ENCODE data around the gene EVA1A.
"Not testable (repeated sequence)": the region's sequence is repeated elsewhere in the genome, so short reads cannot be mapped to it uniquely, and the experiment has no call there.

Gene EVA1A

DNA sequence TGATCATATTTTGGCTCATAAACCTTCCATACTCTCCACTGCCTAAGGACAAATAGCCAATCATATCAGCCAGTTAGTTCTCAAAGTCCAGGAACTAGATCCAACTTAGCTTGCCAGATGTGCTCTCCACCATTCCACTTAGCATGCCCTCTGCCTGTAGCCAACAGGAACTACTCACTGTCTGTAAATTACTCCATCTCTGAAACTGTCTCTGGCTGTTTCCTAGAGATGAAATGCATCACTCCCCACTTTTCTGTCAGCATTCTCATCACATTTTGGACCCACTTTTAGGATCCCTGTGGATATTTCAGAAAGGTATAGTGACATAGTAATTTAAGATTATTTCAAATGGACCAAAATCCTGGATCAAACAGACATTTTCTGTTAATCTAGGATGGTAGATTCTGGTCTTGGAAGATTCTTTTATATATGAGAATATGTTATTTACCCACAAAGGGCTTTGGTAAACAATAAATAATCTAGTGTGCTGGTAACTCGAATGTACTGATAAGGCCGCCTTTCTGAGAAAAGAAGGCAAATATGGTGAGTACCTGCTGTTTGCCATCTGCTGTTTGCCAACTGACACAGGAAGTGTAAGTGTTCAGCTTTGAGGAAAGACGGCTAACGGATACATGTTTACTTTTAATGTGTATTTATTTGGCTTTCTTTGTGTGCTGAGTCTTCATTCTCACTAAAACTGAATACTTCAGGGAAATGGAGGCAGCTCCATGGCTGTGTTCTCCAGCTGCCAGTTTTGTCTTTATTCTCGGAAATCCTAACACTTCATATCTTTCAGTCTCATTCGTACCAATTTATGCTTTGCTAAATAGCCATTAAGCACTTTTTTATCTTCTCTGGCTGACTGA is 79.5 kb downstream of the EVA1A start:
- no peak for DNase-seq

DNA sequence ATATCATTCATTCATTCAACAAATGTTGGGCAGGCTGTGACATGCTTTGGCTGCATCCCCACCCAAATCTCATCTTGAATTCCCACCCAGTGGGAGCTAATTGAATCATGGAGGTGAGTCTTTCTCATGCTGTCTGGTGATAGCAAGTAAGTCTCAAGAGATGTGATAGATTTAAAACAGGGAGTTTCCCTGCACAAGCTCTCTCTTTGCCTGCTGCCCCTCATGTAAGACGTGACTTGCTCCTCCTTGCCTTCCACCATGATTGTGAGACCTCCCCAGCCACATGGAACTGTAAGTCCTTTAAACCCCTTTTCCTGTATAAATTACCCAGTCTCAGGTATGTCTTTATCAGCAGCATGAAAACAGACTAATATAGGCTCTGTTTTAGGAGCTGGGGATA is 83.0 kb downstream of the EVA1A start:
- not testable (repeated sequence) for DNase-seq

DNA sequence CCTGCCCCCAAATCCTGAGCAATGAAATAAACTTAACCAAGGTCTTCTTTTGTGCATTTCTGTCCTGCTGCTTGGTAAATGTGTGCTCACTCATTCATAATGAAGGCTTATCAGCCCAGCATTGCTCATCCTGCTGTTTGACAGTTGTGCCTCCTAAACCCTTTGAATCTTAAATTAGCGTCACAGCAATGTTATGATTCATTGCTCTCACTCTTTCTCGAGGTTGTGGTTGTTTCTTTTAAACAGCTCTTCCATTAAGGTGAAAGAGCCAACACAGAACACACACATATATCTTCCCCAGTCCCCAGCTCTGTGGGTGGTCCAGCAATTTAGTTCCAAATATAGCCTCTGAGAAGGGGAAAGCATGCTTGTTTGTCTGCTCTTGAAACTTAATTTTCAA is 84.0 kb downstream of the EVA1A start:
- no peak for DNase-seq

DNA sequence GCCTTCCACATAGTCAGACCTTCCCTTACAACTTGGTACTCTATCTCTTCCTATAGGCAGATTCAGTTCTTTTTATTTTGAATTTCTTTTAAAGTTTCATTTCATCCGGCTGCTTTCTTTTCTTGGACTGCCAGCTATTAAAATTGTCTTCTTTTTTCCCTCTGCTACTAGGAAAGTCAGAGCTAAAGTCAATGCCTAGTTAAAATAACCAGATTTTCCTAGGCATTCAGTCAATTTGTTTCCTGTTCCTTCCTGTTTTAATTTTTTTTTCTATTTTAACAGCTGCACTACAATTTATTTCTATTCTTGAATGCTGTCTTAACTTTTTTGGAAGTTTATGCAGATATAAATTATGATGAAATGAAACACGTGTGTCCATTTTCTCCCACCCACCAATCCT is 84.8 kb downstream of the EVA1A start:
- DNase-seq = no peak

DNA sequence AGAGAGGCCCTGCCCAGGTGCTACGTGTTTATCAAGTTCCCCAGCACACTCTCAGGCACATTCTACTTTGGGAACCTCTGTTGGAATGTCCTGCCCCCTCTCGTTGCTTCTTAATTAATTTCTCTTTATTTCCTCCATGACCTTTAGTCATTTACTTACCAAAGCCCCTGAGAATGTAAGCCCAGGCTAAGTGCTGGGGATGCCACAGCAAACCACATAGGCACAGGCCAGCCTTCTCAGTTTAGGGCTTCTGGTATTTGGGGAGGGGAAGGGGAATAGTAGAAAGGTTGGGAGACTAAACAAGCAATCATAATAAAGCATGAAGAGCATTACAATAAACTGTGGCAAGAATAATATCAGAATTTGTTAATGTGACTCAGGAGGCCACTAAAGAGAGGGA is 85.7 kb downstream of the EVA1A start:
- DNase-seq = no peak

DNA sequence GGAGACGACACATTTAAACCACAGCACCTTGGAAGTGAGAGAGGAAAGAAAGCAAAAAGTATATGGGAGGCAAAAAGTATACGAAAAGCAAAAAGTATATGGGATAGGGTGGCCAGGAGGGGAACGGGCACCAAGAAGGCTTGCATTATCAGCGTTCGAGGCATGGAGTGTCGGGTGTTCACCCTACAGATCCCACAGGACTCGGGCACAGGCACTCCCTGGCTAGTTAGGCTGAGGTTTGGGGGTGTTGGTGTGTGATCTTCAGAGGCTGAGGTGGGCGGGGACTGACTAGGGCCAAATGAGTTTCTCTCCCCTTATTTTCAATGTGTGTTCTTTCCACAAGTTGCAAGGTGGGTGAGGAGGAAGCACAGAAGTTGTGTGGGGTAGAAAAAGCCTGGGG is 86.6 kb downstream of the EVA1A start:
- DNase-seq = no peak

DNA sequence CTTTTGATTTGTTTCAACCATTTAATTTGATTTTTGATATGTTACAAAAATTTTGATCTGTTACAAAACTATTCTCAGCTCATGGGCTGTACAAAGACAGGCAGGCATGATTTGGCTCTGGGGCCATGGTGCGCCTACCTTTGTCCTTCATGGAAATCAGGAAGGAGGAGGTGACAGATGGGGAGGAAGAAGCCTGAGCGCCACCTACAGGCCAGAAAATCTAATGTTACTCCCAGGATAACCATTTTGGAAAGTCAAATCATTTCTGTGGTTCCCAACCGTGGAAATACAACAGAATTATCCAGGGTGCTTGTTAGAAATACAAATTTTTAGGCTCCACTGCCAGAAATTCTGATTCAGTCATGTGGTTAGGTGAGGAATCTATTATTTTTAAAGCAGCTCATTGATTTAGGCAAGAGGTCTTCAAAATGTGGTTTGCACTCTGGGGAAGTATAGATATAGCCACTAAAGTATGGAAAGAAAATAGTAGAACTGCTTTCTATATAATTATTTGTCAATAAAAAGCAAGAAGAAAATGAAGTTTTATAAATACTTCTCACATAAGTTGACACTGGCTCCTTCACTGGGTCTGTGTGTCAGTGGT is 93.9 kb downstream of the EVA1A start:
- no peak for DNase-seq

DNA sequence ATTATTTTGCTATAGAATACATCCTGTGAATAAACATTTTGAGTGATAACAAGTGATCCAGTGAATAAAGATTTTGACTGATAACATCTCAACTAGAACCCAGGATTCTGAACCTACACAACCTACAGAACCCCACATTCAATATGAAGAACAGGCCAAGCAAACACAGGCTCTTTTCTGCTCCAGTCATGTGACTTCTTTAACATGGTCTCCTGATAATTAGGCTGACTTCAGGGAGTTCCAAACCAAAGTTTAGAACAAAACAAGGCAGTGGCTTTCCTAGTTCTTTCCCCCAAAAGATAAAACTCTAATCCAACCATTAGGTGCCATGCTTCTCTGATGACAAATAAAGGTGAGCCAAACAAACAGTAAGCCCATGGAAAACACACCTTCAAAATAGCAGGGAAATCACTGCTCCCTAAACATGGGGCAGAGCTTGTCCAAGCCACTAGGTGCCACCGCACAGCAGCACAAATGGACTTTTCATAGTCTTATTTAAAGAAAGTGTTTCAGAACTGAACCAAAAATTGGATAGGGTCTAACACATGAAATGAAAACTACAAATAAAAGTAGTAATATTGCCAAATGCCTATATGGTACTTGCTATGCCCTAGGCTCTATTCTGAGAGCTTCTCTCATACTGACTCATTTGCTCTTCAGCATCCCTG is 95.3 kb downstream of the EVA1A start:
- no peak for DNase-seq

DNA sequence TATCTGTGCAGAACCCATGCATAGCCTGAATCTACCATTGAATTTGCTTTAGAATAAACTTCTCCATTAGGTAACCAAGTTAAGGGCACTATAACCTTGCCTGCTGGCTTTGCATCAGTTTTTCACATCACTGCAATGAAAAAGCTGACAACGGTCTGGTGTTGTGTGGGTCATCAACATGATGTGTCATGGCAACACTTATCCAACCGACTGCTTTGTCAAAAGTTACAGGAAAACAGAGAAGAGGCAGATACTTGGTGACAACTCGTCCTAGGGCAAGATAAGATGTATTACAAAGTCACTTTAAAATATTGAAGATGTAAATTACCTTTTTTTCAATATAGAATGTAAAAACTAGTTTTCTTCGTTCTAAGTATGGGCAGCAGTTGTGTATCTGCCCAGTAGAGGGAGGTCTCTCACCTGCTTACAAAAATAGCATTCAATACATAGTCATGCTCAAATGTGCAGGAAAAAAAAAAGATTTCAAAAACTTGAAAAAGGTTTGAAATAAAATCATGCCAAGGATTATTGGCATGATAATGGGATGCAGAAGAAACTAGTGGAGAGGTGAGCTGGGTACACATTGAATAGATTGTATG is 96.3 kb downstream of the EVA1A start:
- DNase-seq = no peak

DNA sequence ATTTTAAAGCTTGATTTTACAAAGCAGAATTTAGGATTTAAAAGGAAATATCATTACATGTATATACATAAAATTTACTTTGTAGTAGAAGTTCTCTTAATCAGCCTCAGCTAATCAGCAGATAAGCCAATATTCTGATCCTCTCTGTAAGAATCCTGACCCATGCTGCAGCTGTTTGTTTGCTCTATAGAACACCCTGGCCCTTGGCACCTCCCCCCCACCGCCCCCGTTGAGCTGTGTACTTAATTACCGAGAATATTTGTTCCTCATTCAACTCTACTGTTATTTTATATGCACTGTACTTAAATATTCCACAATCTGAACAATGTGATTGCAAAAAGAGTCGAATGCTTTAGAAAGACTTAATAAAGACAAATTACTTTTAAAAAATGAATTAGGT is 98.0 kb downstream of the EVA1A start:
- no peak for DNase-seq

DNA sequence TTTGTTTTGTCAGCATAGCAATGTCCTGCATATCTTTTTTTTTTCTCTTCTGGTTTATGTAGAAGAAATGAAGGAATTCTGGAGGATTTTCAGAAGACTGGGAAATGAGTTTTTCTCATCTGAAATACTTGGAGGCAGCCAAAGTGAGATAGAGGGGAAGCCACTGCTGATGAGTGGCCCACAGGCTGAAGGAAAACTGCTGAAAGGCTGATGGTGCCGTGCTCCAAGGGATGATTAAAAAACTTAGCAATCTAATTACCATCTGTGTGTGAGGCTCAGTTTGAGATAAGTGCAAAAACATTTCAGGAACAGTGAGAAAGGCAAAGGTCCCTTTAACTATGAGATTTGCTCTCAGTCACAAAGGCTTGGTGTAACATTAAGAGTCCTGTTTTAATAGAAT is 98.5 kb downstream of the EVA1A start:
- DNase-seq = no peak

DNA sequence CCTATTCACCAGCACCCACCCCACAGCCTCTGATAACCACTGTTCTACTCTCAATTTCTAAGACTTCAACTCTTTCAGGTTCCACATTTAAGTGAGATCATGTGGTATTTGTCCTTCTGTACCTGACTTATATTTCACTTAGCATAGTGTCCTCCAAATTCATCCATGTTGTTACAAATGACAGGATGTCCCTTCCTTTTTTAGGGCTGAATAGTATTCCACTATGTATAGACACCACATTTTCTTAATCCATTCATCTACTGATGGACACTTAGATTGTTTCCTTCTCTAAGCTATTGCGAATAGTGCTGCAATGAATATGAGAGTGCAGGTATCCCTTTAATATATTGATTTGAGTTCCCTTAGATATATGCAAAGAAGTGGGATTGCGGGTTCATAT is 100.1 kb downstream of the EVA1A start:
- no peak for DNase-seq

DNA sequence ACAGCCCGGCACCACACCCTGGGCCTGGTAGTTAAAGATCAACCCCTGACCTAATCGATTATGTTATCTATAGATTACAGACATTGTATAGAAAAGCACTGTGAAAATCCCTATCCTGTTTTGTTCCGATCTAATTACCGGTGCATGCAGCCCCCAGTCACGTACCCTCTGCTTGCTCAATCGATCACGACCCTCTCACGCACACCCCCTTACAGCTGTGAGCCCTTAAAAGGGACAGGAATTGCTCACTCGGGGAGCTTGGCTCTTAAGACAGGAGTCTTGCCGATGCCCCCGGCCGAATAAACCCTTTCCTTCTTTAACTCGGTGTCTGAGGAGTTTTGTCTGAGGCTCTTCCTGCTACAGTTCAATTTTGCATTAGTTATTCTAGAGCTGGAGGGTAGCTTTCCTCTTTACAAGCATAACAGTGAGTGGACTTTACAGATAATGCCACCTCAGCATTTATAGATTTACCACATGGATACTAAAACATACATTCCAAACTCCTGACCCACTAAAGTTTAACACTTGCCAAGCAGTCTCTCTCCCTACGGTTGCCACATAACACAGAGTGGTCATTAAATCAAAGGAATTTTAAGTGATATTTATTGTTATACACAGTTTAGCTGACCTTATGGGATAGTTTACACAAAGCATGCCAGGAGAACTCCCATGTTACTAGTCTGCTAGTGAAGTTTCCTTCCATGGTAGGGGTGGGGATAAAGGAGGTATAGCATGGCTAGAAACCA is 101.0 kb downstream of the EVA1A start:
- DNase-seq = no peak

DNA sequence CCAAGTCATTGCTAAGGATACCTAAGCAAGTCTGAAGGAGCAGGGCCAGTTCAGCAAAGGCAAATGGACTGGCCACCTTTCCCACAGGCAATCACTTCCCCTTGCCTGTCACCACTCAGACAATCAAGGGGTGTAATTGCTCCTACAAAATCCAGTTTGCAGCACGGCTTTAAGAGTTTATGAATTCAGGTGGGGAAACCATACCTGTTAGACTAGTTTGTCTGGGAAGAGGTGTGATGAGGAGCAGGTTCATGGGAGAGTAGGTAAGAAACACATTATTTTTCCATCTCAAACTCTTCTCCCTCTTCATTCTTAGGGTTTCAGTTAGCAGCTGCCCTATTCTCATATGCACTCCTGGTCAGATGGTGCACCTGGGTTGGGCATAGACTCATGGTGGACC is 102.5 kb downstream of the EVA1A start:
- DNase-seq = no peak

DNA sequence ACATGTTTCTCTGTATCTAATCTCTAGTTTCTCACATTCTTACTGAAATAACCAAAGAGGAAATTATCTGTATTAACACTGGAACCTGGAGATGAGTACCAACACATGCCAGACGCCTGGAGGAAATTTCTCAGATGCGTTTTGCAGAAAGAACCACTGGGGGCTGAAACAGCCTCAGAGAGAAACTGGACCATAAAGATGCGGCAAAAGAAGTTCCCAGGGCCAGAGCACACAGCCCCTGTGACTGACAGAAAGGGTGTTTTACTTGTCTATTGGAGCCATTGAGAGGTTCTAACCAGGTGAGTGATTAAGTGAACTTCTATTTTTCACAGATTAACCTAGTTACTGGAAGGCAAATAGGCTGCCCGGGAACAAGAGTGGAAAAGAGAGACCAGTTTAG is 103.9 kb downstream of the EVA1A start:
- no peak for DNase-seq

DNA sequence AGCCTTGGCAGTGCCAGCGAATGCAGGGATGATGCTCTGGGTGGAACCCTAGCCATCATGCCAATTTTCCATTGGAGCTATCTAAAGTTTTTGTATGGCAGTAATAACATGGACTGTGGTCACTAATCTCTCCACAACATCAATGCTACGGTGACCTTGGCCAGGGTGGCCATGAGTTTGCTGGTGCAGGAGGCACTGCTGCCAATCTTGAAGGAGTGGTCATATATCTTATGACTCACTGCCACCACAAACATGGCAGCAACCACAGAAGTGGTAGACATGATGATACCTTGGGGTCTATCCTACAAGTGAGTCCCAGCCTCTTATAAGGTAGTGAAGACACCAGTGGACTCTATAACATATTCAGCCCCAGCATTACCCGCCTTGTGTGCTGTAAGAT is 104.6 kb downstream of the EVA1A start:
- no peak for DNase-seq

DNA sequence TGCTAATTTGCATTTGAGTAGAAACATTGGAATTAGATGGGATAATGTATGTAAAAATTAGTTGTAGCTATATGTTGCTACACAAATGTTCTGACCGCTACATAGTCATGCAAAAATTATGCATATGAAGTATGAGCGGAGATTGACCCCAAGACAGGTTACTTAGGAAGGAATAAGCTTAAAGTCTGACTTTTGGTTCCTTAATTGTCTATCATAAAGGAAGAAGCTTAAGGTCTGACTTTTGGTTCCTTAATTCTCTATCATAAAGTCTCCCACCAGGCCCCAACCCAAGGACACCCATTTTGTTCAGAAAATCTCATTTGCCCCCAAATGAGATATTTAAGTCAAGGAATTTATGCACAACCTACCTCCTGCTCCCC is 106.5 kb downstream of the EVA1A start:
- no peak for DNase-seq

DNA sequence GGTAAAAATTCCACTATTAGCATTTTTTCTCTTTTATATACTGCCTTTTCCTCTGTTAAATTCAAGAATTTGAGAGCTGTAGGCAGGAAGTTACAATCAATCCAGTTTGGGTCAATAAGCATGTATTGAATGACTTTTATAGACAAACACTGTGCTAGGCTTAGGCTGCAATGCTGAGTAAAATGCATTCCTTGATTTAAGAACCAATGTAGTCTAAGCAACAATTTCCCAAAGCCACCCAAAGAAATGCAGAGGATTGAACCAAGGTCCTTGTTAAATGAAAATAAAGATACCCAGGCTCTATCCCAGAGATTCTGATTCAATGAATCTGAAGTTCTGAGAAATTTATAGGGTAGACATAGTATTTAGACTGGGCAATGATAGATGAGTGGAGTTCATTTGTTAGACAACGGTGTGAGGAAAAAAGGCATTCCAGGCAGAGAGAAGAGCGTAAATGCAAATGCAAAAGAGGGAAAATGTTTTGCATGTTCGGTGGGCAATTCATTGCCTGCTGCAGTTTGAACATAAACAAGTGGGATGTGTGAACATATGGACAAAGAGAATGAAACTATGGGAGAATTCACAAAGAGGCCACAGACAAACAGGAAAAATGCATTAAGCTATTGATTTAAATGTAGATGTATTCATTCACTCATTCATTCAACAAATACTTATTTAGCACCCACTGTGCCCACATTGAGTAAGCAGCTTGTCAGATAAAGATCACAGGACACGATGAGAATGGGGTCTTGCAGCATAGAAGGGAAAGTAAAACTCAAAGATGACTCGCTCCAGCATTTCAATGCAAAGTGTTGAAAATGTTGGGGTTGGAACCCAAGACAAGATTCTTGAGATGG is 107.1 kb downstream of the EVA1A start:
- no peak for DNase-seq

DNA sequence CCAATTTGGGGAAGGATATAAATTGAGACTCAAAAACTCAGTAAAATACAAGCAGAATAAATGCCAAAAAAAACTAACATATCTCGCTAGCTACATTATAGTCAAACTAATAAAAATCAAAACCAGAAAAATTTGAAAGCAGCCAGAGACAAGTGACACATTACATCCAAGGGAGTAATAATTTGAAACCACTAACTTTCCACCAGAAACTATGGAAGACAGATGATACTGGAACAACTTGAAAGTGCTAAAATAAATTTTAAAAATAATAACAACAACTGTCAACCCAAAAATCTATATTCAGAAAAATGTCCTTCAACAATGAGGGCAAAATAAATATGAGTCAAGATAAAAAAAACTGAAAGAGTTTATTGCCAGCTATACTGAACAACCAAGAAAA is 110.7 kb downstream of the EVA1A start:
- DNase-seq = no peak

DNA sequence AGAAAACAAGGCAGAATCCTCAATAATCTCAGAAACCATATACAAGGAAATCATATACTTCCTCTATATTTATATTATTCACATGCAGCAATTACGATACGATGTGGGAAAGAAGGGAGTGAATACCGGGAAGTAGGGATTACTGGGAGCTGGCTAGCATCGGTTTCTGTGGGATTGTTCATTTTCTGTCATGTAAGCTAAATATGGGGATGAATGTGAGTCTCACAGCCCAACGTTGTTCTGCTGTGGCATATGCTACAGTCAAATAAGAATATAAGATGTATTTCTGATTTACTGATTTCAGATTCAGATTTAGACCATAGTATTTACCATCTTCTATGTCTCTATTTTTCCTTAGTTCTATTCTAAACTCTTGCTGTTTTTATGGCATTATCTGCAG is 113.6 kb downstream of the EVA1A start:
- DNase-seq = no peak
